NCI-H1930 (cell line): Measurements from ENCODE around the gene UROC1.

ENCODE experiments used
- DNase-seq, 2 experiments: peaks; one replicate each; lab custom pipeline; 2025; lab: John Stamatoyannopoulos, UW

The UROC1 gene

DNA sequence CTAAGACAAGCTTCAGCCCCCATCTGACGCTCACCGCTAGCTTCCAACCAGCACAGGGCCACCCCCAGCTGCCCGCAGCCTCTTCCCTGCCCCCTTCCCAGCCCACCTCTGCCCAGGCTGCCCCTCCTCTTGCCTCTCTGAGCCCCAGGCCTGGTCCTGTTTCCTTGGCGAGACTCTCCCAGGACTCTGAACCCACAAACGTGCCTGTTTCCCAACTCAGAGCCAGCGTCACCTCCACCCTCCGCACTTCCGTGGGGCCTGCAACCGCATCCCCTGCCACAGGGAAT is 76.9 kb downstream of the UROC1 start:
- no peak for DNase-seq

DNA sequence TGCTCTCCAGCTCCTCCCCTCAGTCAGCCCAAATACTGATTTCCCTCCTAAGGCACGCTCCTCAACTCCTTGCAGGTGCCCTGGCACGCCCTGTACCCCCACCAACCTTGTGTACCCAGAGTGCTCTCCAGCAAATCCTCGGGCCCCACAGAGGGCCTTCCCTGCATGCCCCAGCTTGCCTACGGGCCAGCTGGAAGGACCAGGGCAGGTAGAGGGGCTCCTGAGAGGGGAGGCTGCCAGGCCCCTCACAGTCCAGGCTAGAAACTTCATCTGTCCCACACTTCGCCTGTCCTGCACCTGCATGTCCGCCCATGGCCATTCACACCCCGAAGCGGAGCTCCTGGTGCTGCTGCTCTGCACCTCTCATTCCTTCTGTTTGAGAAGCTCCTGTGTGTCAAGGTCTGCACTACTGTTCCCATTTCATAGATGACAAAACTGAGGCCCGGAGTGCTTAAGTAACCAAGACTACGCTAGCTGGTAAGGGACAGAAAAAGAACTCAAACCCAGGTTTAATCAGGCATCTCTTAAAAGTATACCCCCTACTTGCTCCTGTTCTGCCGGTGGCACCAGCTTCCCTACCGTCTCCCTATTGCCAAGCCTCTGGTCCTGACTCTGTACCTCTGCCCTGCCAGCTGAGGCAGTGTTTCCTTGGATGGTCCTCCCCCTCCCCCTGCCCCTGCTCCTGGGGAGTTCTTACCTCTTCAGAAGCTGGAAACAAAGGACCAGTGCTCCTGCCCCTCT is 77.4 kb downstream of the UROC1 start:
- no peak for DNase-seq

DNA sequence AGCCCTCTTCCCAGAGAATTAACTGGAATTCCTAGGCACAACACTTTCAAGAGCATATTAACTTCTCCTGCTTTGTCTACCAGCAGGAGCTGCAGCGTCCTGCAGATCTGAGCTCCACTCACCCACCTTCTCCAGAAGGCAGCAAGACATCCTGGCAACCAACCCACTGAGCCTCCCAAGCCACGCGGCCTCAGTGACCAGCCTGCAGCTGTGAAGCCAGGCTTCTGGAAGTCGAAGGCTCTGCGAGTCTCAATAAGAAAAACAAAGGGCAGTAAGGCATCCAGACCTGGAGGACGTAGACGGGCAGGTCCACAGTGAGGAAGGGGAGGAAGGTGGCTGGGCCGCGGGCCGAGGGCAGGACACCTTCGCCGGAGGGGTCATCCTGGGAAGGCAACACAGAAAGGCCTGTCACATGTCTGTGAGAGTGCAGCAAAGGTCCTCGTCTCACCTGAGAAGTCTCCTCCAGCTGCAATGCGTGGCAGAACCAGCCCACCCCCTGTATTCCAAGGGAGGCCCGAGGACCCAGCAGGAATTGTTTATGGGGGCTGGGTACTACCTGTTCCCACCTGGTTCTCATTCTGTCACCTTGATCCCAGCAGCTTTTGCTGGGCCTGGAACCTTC is 78.1 kb downstream of the UROC1 start:
- DNase-seq = no peak

DNA sequence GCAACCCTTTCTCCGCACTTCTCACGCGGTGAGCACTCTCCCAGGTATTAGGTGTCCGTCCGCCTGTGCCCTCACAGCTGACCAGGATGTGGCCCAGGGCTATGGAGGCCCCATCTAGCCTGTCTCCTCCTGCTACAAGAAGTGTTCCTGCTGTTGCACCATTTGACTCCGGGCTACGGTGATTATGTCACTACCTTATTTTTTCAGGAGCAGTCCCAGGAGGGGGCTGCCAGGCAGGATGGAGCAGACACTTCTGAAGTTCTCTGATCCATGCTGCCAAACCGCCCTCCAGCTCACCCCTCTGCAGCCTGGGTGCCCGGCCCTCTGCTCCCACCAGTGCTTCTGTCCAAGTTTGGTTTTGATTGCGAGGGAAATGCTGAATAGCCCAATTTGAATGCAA is 78.8 kb downstream of the UROC1 start:
- DNase-seq = no peak

DNA sequence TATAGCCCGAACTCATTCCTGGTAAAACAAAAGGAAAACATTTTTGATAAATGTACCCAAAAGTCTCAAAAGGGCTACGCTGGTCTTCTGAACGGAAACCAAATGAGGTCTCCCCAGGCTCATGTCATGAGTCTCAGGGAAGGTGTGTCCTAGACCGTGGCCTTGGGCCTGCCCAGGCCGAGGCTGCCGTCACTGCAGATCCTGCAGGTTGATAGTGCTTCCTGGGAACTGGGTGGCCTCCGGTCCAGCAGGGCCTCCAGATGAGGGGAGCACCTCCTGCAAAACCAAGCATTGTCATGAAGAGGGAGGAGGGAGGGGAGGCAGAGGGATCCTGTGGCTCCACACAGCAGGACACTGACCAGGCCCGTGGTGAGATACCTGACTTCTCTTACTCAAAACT is 79.4 kb downstream of the UROC1 start:
- no peak for DNase-seq

DNA sequence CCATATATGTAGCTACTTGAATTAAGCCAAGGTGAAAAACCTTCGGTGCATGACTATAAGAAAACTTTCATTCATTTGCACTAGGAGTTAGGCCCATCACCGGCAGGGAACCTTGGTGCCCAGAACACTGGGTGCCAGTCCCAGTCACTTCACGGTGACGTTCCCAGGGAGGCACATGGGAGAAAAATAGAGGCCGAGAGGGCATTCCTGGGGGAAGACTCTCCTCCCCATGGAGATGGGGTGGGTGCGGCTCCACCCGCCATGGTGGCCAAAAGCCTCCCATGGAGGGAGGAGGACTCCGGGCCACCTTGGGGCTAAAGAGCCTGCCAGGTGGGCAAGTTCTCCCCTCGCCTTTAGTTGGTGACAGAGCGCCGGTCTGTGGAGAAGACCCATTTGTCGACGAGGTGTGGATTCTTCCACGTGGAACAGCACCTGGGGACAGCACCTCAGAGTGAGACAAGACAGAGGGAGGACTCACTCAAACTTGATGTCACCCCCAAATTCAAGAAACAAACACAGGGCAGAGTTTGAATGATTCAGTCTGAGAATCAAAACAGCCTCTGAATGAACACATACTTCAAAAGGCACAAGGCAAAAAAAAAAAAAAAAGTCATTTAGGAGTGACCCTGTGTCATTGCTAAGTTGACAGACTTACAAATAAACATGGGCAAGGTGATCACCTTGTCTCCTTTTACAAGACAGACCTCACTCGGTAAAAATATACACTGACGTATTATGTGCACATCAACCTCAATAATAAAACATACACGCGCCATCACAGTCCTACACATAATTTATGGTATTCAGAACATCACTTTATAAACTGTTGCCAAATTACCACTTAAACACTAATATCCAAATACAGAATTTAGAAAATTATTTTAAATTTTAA is 80.5 kb downstream of the UROC1 start:
- no peak for DNase-seq

DNA sequence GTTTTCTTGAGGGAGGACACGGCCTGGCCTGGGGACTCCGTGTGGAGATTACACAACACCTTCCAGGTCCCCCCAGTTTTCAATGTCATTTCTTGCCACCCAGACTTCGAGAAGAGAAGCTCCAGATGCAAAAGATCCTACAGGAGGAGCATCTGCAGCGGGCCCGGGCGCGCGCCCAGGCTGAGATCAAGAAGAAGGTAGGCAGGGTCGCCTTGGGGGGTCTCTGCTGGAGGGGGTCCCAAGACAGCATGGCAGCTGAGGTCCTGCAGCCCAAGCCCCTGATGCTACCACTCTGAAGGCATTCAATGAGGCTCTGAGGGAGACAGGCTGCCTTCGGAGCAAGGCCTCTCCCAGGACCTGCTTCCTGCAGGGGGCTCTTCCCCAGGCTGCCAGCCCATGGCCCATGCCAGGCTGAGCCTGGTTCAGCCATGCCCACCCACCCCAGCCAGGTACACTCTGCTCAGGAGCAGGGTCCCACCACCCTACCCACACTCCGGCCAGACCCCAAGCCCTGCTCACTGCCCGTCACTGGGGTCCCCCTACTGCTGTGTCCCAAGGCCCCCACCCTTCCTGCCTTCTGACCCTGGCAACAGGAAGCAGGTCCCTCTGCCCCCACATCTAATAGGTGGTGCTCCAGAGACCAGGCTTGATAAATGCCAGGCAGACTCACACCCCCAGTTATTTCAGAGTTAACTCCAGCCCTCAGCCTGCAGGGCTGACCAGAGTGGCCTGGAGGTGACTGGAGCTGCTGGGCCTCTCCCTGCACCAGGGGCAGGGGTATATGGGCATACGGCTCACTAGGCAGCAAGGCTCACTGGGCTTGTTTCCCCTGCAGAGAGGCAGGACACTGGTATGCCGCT is 81.9 kb downstream of the UROC1 start:
- DNase-seq = no peak

DNA sequence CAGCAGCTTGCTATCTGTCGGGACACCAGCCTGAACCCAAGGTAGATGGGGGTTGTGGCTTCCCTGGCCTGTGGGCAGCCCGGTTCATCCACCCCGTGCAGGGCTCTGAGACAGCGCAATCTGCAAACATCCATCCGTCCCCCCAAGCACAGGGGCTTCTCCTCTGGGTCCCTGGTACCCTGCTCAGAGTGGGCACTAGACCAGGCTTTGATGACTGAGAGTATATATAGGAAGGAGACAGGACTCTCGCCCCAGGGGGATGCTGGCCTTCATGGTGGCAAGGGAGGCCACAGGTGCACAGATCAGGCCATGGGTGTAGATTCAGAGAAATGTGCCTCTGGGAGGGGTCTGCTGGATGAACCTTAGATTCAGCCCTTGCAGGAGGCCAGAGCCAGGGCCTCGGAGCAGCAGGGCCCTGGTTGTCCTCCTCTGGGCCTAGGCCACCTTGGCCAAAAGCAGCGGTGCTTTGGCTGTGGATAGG is 82.6 kb downstream of the UROC1 start:
- no peak for DNase-seq

DNA sequence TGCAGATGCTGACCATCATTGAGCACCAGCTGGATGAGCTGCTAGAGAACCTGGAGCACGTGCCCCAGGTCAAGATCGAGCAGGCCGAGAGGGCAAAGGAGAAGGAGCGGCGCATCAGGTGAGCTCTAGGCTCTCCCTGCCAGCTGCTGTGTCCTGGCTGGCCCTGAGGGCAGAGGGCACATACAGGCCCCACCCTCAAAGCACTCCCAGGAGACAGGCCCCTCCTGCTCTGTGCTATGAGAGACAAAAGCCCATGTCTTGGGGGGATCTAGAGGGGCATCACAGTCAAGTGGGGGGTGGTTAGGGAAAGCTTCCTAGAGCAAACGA is 83.3 kb downstream of the UROC1 start:
- no peak for DNase-seq

DNA sequence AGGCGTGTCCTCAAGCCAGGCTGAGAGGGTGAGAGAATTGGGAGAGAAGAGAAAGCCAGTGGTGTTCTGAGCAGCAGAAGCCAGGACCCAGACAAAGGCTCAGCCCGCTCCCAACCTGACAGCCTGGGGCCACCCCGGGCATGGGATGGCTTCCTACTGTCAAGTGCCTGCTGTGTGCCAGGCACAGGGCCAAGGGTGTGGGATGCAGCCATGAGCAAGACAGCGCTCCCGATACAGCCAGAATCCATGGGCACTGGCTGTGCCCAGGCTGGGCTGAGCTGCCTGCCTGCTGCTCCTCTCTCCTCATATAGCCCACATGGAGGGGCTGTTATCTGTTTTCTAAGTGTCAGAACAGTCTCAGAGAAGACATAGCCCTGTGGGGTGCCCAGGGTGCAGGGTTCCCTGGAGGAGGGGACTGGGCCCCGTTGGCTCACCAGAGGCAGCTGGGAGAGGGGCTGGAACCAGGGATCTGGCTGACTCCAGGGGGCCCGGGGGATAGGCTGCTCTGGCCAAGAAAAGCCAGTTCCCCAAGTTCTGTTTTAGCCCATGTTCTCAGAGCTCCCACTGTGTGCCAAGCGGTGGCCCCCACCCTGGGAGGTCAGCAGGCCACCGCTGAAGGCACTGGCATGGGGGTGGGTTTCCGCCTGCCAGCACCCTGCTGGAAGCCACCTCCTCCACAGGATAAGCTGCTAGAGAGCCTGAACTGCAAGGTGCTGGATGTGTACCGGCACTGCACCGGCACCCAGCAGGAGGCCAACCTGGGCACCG is 83.9 kb downstream of the UROC1 start:
- no peak for DNase-seq

DNA sequence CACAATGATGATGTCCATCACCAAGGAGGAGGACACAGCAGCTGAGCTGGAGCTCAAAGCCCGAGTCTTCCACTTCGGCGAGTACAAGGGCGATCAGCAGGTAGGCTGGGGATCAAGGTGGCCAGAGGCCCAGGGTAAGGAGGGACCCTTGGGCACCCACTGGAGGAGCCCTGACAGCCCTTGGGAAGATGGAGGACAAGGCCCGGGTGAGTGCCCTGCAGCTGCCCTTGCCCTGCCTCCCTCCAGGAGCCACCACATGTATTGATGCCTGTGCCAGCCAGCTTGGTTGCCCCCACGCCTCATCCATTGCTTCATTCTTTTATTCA is 84.5 kb downstream of the UROC1 start:
- no peak for DNase-seq

DNA sequence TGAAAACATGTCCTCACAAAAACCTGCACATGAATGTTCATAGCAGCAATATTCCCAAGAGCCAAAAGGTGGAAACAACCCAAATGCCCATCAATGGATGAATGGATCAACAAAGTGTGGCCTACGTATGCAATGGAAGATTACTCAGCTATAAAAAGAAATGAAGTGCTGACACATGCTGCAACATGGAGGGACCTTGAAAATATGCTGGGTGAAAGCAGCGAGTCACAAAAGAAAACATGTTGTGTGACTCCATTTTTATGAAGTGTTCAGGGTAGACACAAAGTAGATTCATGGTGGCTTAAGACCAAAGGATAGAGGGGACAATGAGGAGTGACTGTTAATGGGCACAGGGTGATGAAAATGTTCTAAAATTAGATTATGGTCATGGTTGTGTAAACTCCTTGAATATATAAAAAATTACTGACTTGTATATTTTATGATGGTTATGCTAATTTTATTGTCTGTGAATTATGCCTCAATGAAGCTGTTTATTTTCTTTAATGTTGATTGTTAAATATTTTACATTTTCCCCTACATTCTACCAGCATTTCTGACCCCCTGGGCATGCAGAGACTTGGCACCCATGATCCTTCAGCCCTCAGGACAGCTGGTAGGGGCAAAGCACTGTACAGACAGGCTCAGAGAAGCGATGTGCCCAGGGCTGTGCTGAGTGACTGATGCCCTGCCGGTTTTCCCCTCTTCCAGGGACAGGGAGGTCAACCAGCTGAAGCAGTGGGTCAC is 85.0 kb downstream of the UROC1 start:
- DNase-seq = no peak
